A549 (cell line): ENCODE measurements around the gene ANO2. TPM values are rescaled to one million over a fixed set of nuclear protein-coding genes. Genes with fewer than 3 reads are reported as not detected.

ENCODE experiments used
- ATAC-seq, 2 experiments: fragments of 200-7000 bp in 1 of 2; fragments of >200 bp in 1 of 2; cut with Nextera tagmentation in 1 of 2; cut with Tn5 transposase in 1 of 2; 3 replicates each; pipeline versions ENCODE4 v1.8.0 to v1.9.1; 2018 to 2020; ENCODE audit warnings: mild to moderate bottlenecking in 1 of 2, moderate library complexity in 1 of 2
- CTCF ChIA-PET: fragments of 300-600 bp; sonication (Branson Sonifier 250); formaldehyde crosslinking; extraction: SDS; loops from one replicate; lab custom pipeline; 2021; ENCODE audit warnings: antibody characterized with exemption, inconsistent platforms; lab: Yijun Ruan, JAX
- POLR2A ChIA-PET: fragments of 350-600 bp; formaldehyde crosslinking; extraction: SDS; loops from one replicate; lab custom pipeline; 2021; ENCODE audit warnings: antibody characterized with exemption, inconsistent platforms; lab: Yijun Ruan, JAX
- DNase-seq, 2 experiments: peaks; one replicate each; pipeline versions ENCODE4 v3.0.0 to v3.0.0-alpha.2; 2011 to 2016; ENCODE audit warnings: low read depth in 1 of 2, low spot score in 1 of 2
- FAIRE-seq: peaks from 2 replicates; lab custom pipeline; 2011; peaks lifted over from hg19 to GRCh38; lab: Jason Lieb, UNC
- H3K27ac ChIP-seq, 2 experiments: fragments of >200 bp; sonication (Bioruptor Twin); formaldehyde crosslinking; 3 replicates each; pipeline ENCODE4 v1.5.1; 2016 to 2017
- H3K4me1 ChIP-seq: fragments of >200 bp; sonication (Bioruptor Twin); formaldehyde crosslinking; 3 replicates; pipeline ENCODE4 v1.6.1; 2016
- H3K4me2 ChIP-seq: fragments of >200 bp; sonication (Bioruptor Twin); formaldehyde crosslinking; 3 replicates; pipeline ENCODE4 v1.6.1; 2016
- H3K4me3 ChIP-seq: fragments of >200 bp; sonication (Bioruptor Twin); formaldehyde crosslinking; 3 replicates; pipeline ENCODE4 v1.5.1; 2016
- H3K9me3 ChIP-seq: fragments of >200 bp; sonication (Bioruptor Twin); formaldehyde crosslinking; 3 replicates; pipeline ENCODE4 v1.6.1; 2016
- BHLHE40 ChIP-seq: IDR thresholded peaks from 2 replicates; pipeline ENCODE4 v1.6.1; 2012; ENCODE audit warnings: low read depth, low read length, inconsistent platforms
- EHMT2 ChIP-seq: fragments of 200-600 bp; sonication (generic); IDR thresholded peaks from 2 replicates; pipeline ENCODE4 v1.6.1; 2016; ENCODE audit warnings: antibody characterized with exemption, low read depth, mild to moderate bottlenecking, moderate library complexity
- FOXS1 ChIP-seq: fragments of 250-450 bp; sonication (Bioruptor Pico); IDR thresholded peaks from 2 replicates; pipeline ENCODE4 v1.5.0; 2020; ENCODE audit warnings: mild to moderate bottlenecking, moderate library complexity
- HOXA7 ChIP-seq: fragments of 250-450 bp; sonication (Bioruptor Pico); IDR thresholded peaks from 2 replicates; pipeline ENCODE4 v1.5.0; 2020; ENCODE audit warnings: mild to moderate bottlenecking, moderate library complexity
- HOXB5 ChIP-seq: fragments of 250-450 bp; sonication (Bioruptor Pico); IDR thresholded peaks from 2 replicates; pipeline ENCODE4 v1.5.0; 2020; ENCODE audit warnings: mild to moderate bottlenecking, moderate library complexity
- JUNB ChIP-seq: fragments of >200 bp; sonication (Bioruptor Twin); formaldehyde crosslinking; IDR thresholded peaks from 2 replicates; pipeline ENCODE4 v1.6.1; 2016
- MAFK ChIP-seq: fragments of 450-650 bp; IDR thresholded peaks from 2 replicates; pipeline ENCODE4 v1.6.1; 2014; ENCODE audit not compliant: partially characterized antibody
- MAZ ChIP-seq: fragments of 150-350 bp; IDR thresholded peaks from 2 replicates; pipeline ENCODE4 v1.6.1; 2014; ENCODE audit warnings: antibody characterized with exemption, low read depth, low read length, borderline replicate concordance
- NFE2L2 ChIP-seq: fragments of 150-350 bp; conservative IDR thresholded peaks from 2 replicates; pipeline ENCODE4 v1.6.1; 2014; ENCODE audit warnings: low read length
- POLR2AphosphoS2 ChIP-seq: conservative IDR thresholded peaks from 2 replicates; pipeline ENCODE4 v1.6.1; 2012; ENCODE audit warnings: low read length, improper control_type of control experiment, inconsistent platforms
- RAD21 ChIP-seq, 2 experiments: fragments of >200 bp in 1 of 2; sonication (Bioruptor Twin) in 1 of 2; formaldehyde crosslinking in 1 of 2; IDR thresholded peaks in 1 of 2; conservative IDR thresholded peaks in 1 of 2; 2 replicates in 1 of 2; 3 replicates in 1 of 2; pipeline ENCODE4 v1.6.1; 2012 to 2018; ENCODE audit warnings: inconsistent platforms in 1 of 2
- RCOR1 ChIP-seq: fragments of 150-350 bp; IDR thresholded peaks from 2 replicates; pipeline ENCODE4 v1.6.1; 2014; ENCODE audit warnings: antibody characterized with exemption, low read length, low read depth
- SREBF2 ChIP-seq: fragments of 450-650 bp; IDR thresholded peaks from 2 replicates; pipeline ENCODE4 v1.6.1; 2014; ENCODE audit warnings: mild to moderate bottlenecking, moderate library complexity
- TFCP2L1 ChIP-seq: fragments of 250-450 bp; sonication (Bioruptor Pico); IDR thresholded peaks from 2 replicates; pipeline ENCODE4 v1.5.0; 2021; ENCODE audit warnings: mild to moderate bottlenecking
- TP53 ChIP-seq: fragments of 250-450 bp; sonication (Bioruptor Pico); IDR thresholded peaks from 2 replicates; pipeline ENCODE4 v1.5.0; 2021; ENCODE audit warnings: mild to moderate bottlenecking, moderate library complexity
- ZFP36 ChIP-seq: fragments of 450-650 bp; IDR thresholded peaks from 2 replicates; pipeline ENCODE4 v1.6.1; 2014; ENCODE audit warnings: borderline replicate concordance; ENCODE audit not compliant: partially characterized antibody
- ZNF302 ChIP-seq: fragments of 250-450 bp; sonication (Bioruptor Pico); IDR thresholded peaks from 2 replicates; pipeline ENCODE4 v1.9.0; 2021; ENCODE audit warnings: inconsistent platforms, mild to moderate bottlenecking, moderate library complexity
- WGBS: methylation state at CpG from one replicate; pipeline ENCODE4 v1.1.6; 2017; ENCODE audit errors: missing lambda C conversion rate; 5-methylcytosine and 5-hydroxymethylcytosine counted together
- polyA plus RNA-seq, 4 experiments: library from polyadenylated mRNA; depleted of rRNA in 3 of 4; stranded (reverse); fragments of >200 nt; fragmentation: RNase III in 1 of 4; extraction: RNeasy Plus Mini Kit Qiagen cat#74134 plus additional on column Dnase treatment in 1 of 4; gene quantifications; 2 replicates in 3 of 4; 3 replicates in 1 of 4; pipeline ENCODE4 v1.2.3, GENCODE V29; 2011 to 2017
- TF ChIP-seq, protein P1 (sequence below): IDR thresholded peaks from 2 replicates; pipeline ENCODE4 v1.6.1; 2012; ENCODE audit warnings: low read depth, borderline replicate concordance
- TF ChIP-seq, protein P2 (sequence below): fragments of >200 bp; sonication (Bioruptor Twin); formaldehyde crosslinking; IDR thresholded peaks from 2 replicates; pipeline ENCODE4 v1.6.1; 2016
- TF ChIP-seq, protein P3 (sequence below): IDR thresholded peaks from 2 replicates; pipeline ENCODE4 v1.6.1; 2012
- TF ChIP-seq, protein P4 (sequence below): fragments of 200-600 bp; sonication (generic); IDR thresholded peaks from 2 replicates; pipeline ENCODE4 v1.6.1; 2016; ENCODE audit warnings: antibody characterized with exemption, mild to moderate bottlenecking, moderate library complexity

The ANO2 gene
- polyA plus RNA-seq, 2 of the 4 experiments (the other 2 are of a cell fraction) = not detected

DNA sequence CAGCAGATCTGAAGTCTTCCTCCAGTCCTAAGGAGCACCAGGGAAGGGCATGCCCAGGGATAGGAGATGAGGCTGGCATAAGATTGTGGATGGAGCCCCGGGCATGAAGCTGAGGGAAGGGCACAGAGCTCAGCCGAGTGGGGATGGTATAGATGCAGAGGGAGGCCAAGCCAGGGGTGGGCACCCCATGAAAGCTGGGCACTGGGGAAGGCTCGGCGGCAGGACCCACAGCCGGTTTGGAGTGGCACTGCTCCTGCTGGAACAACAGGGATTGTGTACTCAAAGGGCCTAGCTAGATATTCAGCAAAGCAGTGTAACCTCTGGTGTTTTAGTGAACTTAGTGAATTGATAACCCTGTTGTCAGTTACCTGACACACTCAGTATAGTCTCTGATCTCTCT lies 396.0 kb downstream of the ANO2 start:
- no peak overlapping the region for H3K27ac ChIP-seq
- TF ChIP-seq RCOR1 (no peak), BHLHE40 (no peak), MAZ (no peak), MAFK (no peak), POLR2AphosphoS2 (no peak), FOXS1 (CRISPR knock-in tag) (no peak), HOXB5 (CRISPR knock-in tag) (no peak), HOXA7 (CRISPR knock-in tag) (no peak), TFCP2L1 (no peak), TP53 (CRISPR knock-in tag) (no peak), NFE2L2 (no peak), RAD21 (conservative IDR thresholded peaks at IDR 0.05 in 1 of 2, IDR thresholded peaks at IDR 0.05 in 1 of 2) (no peak), EHMT2 (no peak)
- TF ChIP-seq, protein P1, sequence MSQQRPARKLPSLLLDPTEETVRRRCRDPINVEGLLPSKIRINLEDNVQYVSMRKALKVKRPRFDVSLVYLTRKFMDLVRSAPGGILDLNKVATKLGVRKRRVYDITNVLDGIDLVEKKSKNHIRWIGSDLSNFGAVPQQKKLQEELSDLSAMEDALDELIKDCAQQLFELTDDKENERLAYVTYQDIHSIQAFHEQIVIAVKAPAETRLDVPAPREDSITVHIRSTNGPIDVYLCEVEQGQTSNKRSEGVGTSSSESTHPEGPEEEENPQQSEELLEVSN = no peak
- TF ChIP-seq, protein P2, sequence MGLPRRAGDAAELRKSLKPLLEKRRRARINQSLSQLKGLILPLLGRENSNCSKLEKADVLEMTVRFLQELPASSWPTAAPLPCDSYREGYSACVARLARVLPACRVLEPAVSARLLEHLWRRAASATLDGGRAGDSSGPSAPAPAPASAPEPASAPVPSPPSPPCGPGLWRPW = no peak
- TF ChIP-seq, protein P3, sequence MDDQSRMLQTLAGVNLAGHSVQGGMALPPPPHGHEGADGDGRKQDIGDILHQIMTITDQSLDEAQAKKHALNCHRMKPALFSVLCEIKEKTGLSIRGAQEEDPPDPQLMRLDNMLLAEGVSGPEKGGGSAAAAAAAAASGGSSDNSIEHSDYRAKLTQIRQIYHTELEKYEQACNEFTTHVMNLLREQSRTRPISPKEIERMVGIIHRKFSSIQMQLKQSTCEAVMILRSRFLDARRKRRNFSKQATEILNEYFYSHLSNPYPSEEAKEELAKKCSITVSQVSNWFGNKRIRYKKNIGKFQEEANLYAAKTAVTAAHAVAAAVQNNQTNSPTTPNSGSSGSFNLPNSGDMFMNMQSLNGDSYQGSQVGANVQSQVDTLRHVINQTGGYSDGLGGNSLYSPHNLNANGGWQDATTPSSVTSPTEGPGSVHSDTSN = no peak
- TF ChIP-seq, protein P4, sequence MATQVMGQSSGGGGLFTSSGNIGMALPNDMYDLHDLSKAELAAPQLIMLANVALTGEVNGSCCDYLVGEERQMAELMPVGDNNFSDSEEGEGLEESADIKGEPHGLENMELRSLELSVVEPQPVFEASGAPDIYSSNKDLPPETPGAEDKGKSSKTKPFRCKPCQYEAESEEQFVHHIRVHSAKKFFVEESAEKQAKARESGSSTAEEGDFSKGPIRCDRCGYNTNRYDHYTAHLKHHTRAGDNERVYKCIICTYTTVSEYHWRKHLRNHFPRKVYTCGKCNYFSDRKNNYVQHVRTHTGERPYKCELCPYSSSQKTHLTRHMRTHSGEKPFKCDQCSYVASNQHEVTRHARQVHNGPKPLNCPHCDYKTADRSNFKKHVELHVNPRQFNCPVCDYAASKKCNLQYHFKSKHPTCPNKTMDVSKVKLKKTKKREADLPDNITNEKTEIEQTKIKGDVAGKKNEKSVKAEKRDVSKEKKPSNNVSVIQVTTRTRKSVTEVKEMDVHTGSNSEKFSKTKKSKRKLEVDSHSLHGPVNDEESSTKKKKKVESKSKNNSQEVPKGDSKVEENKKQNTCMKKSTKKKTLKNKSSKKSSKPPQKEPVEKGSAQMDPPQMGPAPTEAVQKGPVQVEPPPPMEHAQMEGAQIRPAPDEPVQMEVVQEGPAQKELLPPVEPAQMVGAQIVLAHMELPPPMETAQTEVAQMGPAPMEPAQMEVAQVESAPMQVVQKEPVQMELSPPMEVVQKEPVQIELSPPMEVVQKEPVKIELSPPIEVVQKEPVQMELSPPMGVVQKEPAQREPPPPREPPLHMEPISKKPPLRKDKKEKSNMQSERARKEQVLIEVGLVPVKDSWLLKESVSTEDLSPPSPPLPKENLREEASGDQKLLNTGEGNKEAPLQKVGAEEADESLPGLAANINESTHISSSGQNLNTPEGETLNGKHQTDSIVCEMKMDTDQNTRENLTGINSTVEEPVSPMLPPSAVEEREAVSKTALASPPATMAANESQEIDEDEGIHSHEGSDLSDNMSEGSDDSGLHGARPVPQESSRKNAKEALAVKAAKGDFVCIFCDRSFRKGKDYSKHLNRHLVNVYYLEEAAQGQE = no peak
- TF ChIP-seq, all 56 proteins: peak for 0
- Histone ChIP-seq H3K4me2 (no peak overlapping the region), H3K4me3 (no peak overlapping the region), H3K9me3 (no peaks in the 10 kb centered on the region), H3K4me1 (no peaks in the 10 kb centered on the region)
- ATAC-seq (no peak), DNase-seq (no peak), FAIRE-seq (no peak)
- 32% methylated on average over 5 of the region's 5 CpGs for WGBS
- ChIA-PET CTCF (no interaction called here), POLR2A (no interaction called here)

DNA sequence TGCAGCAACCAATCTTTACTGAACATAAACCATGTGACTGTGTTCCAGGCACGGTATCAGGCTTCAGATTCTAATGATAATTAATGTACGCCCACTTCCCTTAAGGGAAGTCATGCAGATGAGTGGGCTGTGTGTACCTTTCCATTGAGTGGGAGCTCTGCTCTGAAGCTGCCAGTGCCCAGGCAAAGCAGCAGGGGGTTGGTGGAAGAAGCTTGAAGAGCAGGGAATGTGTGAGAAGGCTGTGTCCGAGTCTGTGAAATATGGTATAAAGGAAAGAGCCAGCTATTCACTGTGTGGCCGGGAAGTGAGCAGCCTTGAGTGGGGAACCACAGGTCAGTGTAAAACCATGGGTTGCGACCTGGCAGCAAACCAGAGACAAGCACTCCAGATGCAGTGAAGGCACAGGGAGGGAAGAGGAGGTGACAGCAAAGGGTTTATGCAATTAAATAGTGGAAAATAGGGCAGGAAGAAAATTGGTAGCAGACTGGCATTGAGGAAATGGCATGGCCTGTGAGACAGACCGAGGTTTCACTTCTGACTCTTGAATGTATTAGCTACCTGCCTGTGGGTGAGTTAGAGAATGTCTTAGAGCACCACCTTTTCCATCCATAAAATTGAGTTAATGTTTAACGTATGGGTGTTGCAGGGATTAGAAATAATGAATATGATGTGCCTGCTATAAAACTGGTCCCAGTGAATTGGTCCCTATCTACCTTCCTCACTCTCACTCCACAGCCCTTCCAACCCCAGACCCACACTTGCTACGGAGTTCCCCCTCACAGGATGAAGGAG lies 396.7 kb downstream of the ANO2 start:
- no peaks in the 10 kb centered on the region for H3K9me3 ChIP-seq
- CTCF ChIA-PET = no interaction called here
- no peak for DNase-seq
- FAIRE-seq = no peak
- TF ChIP-seq SREBF2 (no peak), ZFP36 (no peak), HOXA7 (CRISPR knock-in tag) (no peak), RAD21 (conservative IDR thresholded peaks at IDR 0.05 in 1 of 2, IDR thresholded peaks at IDR 0.05 in 1 of 2) (no peak), ZNF302 (CRISPR knock-in tag) (no peak), FOXS1 (CRISPR knock-in tag) (no peak), JUNB (no peak), HOXB5 (CRISPR knock-in tag) (no peak)
- TF ChIP-seq, protein P3 = no peak
- TF ChIP-seq, all 56 proteins: peak for 0
- ATAC-seq = no peak
- 3% methylated on average over 8 of the region's 8 CpGs for WGBS
- POLR2A ChIA-PET = no interaction called here
- H3K4me1 ChIP-seq = no peaks in the 10 kb centered on the region
- H3K4me3 ChIP-seq = no peak overlapping the region
- H3K4me2 ChIP-seq = no peak overlapping the region
- no peak overlapping the region for H3K27ac ChIP-seq
